Keratinocyte (primary cell): ENCODE data around the gene MAG. TPM values are rescaled to one million over a fixed set of nuclear protein-coding genes. Genes with fewer than 3 reads are reported as not detected.

Source experiments
- DNase-seq: peaks from one replicate; pipeline ENCODE4 v3.0.0-alpha.2; 2011; ENCODE audit warnings: low read depth, missing footprints, low spot score
- FAIRE-seq: peaks from 2 replicates; lab custom pipeline; 2011; peaks lifted over from hg19 to GRCh38; lab: Jason Lieb, UNC
- H2AFZ ChIP-seq: 2 replicates; pipeline ENCODE4 v1.6.0; 2012; ENCODE audit warnings: low read length, control low read depth, inconsistent platforms; ENCODE audit not compliant: control insufficient read depth
- H3K27ac ChIP-seq: 2 replicates; pipeline ENCODE4 v1.5.1; 2011; ENCODE audit warnings: low read length; ENCODE audit not compliant: control insufficient read depth, insufficient read depth
- H3K27me3 ChIP-seq: 3 replicates; pipeline ENCODE4 v1.6.0; 2011; ENCODE audit warnings: low read length; ENCODE audit not compliant: control insufficient read depth, insufficient read depth; ENCODE audit errors: extremely low read depth
- H3K36me3 ChIP-seq, 2 experiments: 2 replicates in 1 of 2; 3 replicates in 1 of 2; pipeline ENCODE4 v1.5.1; 2011; ENCODE audit warnings: low read length in 2 of 2, mild to moderate bottlenecking in 1 of 2; ENCODE audit not compliant: control insufficient read depth in 2 of 2, insufficient read depth in 2 of 2; ENCODE audit errors: extremely low read depth in 1 of 2
- H3K4me1 ChIP-seq: 3 replicates; pipeline ENCODE4 v1.5.1; 2011; ENCODE audit warnings: low read length; ENCODE audit not compliant: control insufficient read depth, insufficient read depth; ENCODE audit errors: extremely low read depth
- H3K4me2 ChIP-seq: 3 replicates; pipeline ENCODE4 v1.6.0; 2011; ENCODE audit warnings: low read depth, low read length; ENCODE audit not compliant: control insufficient read depth, insufficient read depth; ENCODE audit errors: extremely low read depth
- H3K4me3 ChIP-seq, 3 experiments: fragments of 200-600 bp in 1 of 3; sonication (generic) in 1 of 3; 2 replicates in 2 of 3; 3 replicates in 1 of 3; pipeline ENCODE4 v1.5.1; 2011 to 2016; ENCODE audit warnings: low read length in 3 of 3, mild to moderate bottlenecking in 3 of 3, control low read depth in 2 of 3, inconsistent platforms in 1 of 3, low read depth in 1 of 3, mixed read lengths in 1 of 3, mixed run types in 1 of 3, moderate library complexity in 1 of 3; ENCODE audit not compliant: control insufficient read depth in 2 of 3, insufficient read depth in 2 of 3; ENCODE audit errors: extremely low read depth in 1 of 3
- H3K79me2 ChIP-seq: 2 replicates; pipeline ENCODE4 v1.6.0; 2012; ENCODE audit warnings: low read length; ENCODE audit not compliant: control insufficient read depth, insufficient read depth
- H3K9ac ChIP-seq: 3 replicates; pipeline ENCODE4 v1.6.0; 2011; ENCODE audit warnings: low read length; ENCODE audit not compliant: control insufficient read depth, insufficient read depth; ENCODE audit errors: extremely low read depth
- H3K9me1 ChIP-seq: 3 replicates; pipeline ENCODE4 v1.6.0; 2011; ENCODE audit warnings: low read length; ENCODE audit not compliant: control insufficient read depth, insufficient read depth; ENCODE audit errors: extremely low read depth
- H3K9me3 ChIP-seq: 2 replicates; pipeline ENCODE4 v1.5.1; 2012; ENCODE audit warnings: low read depth, low read length; ENCODE audit not compliant: control insufficient read depth
- H4K20me1 ChIP-seq: 3 replicates; pipeline ENCODE4 v1.6.0; 2011; ENCODE audit warnings: low read length; ENCODE audit not compliant: control insufficient read depth, insufficient read depth; ENCODE audit errors: extremely low read depth
- CTCF ChIP-seq, 3 experiments: IDR thresholded peaks in 1 of 3; conservative IDR thresholded peaks in 1 of 3; optimal IDR thresholded peaks in 1 of 3; 2 replicates in 2 of 3; 3 replicates in 1 of 3; pipeline versions ENCODE3 to v1.5.1; 2011; ENCODE audit warnings: low read length in 3 of 3, mild to moderate bottlenecking in 3 of 3, moderate library complexity in 2 of 3, control low read depth in 1 of 3, inconsistent platforms in 1 of 3; ENCODE audit not compliant: insufficient read depth in 2 of 3; ENCODE audit errors: extremely low read depth in 1 of 3
- EZH2 ChIP-seq: IDR thresholded peaks from one replicate; pipeline ENCODE4 v1.6.1; 2012; ENCODE audit warnings: inconsistent platforms, mild to moderate bottlenecking, low read length, moderate library complexity
- dilution Hi-C: fragments of 300-500 bp; cut with MboI; formaldehyde crosslinking; loops from one replicate; pipeline ENCODE4 v1.7.0; 2020; ENCODE audit warnings: low sequenced_read_pairs; ENCODE audit not compliant: extremely low pct_ligation_motif_present
- polyA plus RNA-seq, 5 experiments: library from polyadenylated mRNA; depleted of rRNA in 3 of 5; stranded (reverse) in 3 of 5; stranded (forward) in 1 of 5; unstranded in 1 of 5; fragments of >200 nt; gene quantifications; 1 replicate in 1 of 5; 2 replicates in 3 of 5; 3 replicates in 1 of 5; pipeline versions ENCODE4 v1.2.1 to v1.2.3, GENCODE V29; 2011 to 2012; ENCODE audit warnings: missing spikeins in 2 of 5, low read depth in 1 of 5, low replicate concordance in 1 of 5

MAG gene
- polyA plus RNA-seq, 1 donor (not counting 4 experiments of a cell fraction or from before 2014, with no cell fraction given) = not detected

- FAIRE-seq = no peak
- TF ChIP-seq EZH2 (no peak), CTCF (optimal IDR thresholded peaks at IDR 0.05 in 1 of 3, IDR thresholded peaks at IDR 0.05 in 1 of 3, conservative IDR thresholded peaks at IDR 0.05 in 1 of 3; ENCODE audit: extremely low read depth in 1 of 3, insufficient read depth in 2 of 3, low read length in 3 of 3) (no peak)
- Histone ChIP-seq H3K9me3 (no peaks in the 10 kb centered on the region), H3K4me2 (no peak overlapping the region), H3K9ac (no peak overlapping the region), H3K27ac (no peak overlapping the region), H3K4me3 (no peak overlapping the region), H3K9me1 (no peaks in the 10 kb centered on the region), H3K36me3 (no peaks in the 10 kb centered on the region), H3K4me1 (no peaks in the 10 kb centered on the region), H2AFZ (no peak overlapping the region), H4K20me1 (no peaks in the 10 kb centered on the region), H3K27me3 (peaks cover 5% of the 10 kb centered on the region), H3K79me2 (no peaks in the 10 kb centered on the region)
- no peak for DNase-seq
- dilution Hi-C loops = no loop called here
Measured at GRCh38 chr19:35362261-35363000, 70.5 kb downstream of the MAG start.

- Histone ChIP-seq H3K9ac (no peak overlapping the region), H3K27ac (no peak overlapping the region), H3K79me2 (no peaks in the 10 kb centered on the region), H3K9me3 (no peaks in the 10 kb centered on the region), H4K20me1 (no peaks in the 10 kb centered on the region), H3K9me1 (no peaks in the 10 kb centered on the region), H3K4me1 (no peaks in the 10 kb centered on the region), H3K4me3 (no peak overlapping the region), H3K27me3 (peaks cover 5% of the 10 kb centered on the region), H2AFZ (no peak overlapping the region), H3K36me3 (no peaks in the 10 kb centered on the region), H3K4me2 (no peak overlapping the region)
- dilution Hi-C loops = no loop called here
- DNase-seq = no peak
- TF ChIP-seq CTCF (optimal IDR thresholded peaks at IDR 0.05 in 1 of 3, IDR thresholded peaks at IDR 0.05 in 1 of 3, conservative IDR thresholded peaks at IDR 0.05 in 1 of 3; ENCODE audit: extremely low read depth in 1 of 3, insufficient read depth in 2 of 3, low read length in 3 of 3) = no peak
- TF ChIP-seq EZH2 = no peak
- no peak for FAIRE-seq
Measured at GRCh38 chr19:35363001-35363590, 71.1 kb downstream of the MAG start.

Other genes starting within 250 kb of the MAG start
- gene FXYD3, start 176.3 kb upstream of the MAG start, polyA plus RNA-seq = 563 to 2,415 TPM (median 851 TPM) in 3 replicates
- gene LGI4, start 157.1 kb upstream of the MAG start, polyA plus RNA-seq = 0.01 to 0.14 TPM (median 0.10 TPM) in 3 replicates
- 0.14 to 0.23 TPM (median 0.19 TPM) in 3 replicates for gene FXYD1, start 153.3 kb upstream of the MAG start, polyA plus RNA-seq
- 0.36 TPM in 1 of 3 replicates, not detected in the others for gene FXYD7, start 148.9 kb upstream of the MAG start, polyA plus RNA-seq
- 82.5 to 457 TPM (median 122 TPM) in 3 replicates for gene FXYD5, start 137.4 kb upstream of the MAG start, polyA plus RNA-seq
- gene FAM187B, start 63.4 kb upstream of the MAG start, polyA plus RNA-seq = not detected in 3 replicates
- 51.3 to 101 TPM (median 79.2 TPM) in 3 replicates for gene LSR, start 43.2 kb upstream of the MAG start, polyA plus RNA-seq
- 51.2 to 82.7 TPM (median 53.8 TPM) in 3 replicates for gene USF2, start 23.2 kb upstream of the MAG start, polyA plus RNA-seq
- gene HAMP, start 9.6 kb upstream of the MAG start, polyA plus RNA-seq = not detected in 3 replicates
- 0.06 to 0.42 TPM (median 0.26 TPM) in 3 replicates for gene CD22, start 37.0 kb downstream of the MAG start, polyA plus RNA-seq
- gene FFAR1, start 55.7 kb downstream of the MAG start, polyA plus RNA-seq = not detected in 3 replicates
- gene FFAR3, start 66.3 kb downstream of the MAG start, polyA plus RNA-seq = not detected in 3 replicates
- not detected in 3 replicates for gene GPR42, start 78.9 kb downstream of the MAG start, polyA plus RNA-seq
- not detected in 3 replicates for gene FFAR2, start 156.1 kb downstream of the MAG start, polyA plus RNA-seq
- 53.5 to 188 TPM (median 85.4 TPM) in 3 replicates for gene KRTDAP, start 198.3 kb downstream of the MAG start, polyA plus RNA-seq
- gene DMKN, start 221.5 kb downstream of the MAG start, polyA plus RNA-seq = 235 to 251 TPM (median 238 TPM) in 3 replicates
- gene SBSN, start 236.2 kb downstream of the MAG start, polyA plus RNA-seq = 28.8 to 59.0 TPM (median 49.0 TPM) in 3 replicates
- 0.08 TPM in 1 of 3 replicates, not detected in the others for gene GAPDHS, start 241.3 kb downstream of the MAG start, polyA plus RNA-seq